Adrenal gland (tissue), 12 donors: ENCODE measurements around the gene ZNF277. TPM values are rescaled to one million over a fixed set of nuclear protein-coding genes. Genes with fewer than 3 reads are reported as not detected.

ENCODE experiments used
- DNase-seq, 7 donors: peaks; one replicate each; pipeline ENCODE4 v3.0.0-alpha.2; 2019 to 2020
- H3K27ac ChIP-seq, 5 donors: fragments of 200-600 bp; sonication (generic) in 4 of 5; 1 replicate in 3 of 5; 2 replicates in 2 of 5; pipeline versions ENCODE4 v1.5.1 to v1.8.0; 2016 to 2020; ENCODE audit warnings: mild to moderate bottlenecking in 1 of 5
- H3K27me3 ChIP-seq: fragments of 200-600 bp; 2 replicates; pipeline ENCODE4 v1.8.0; 2021
- H3K36me3 ChIP-seq, 2 donors: fragments of 200-600 bp; replicated peaks in 1 of 2; 1 replicate in 1 of 2; 2 replicates in 1 of 2; pipeline versions ENCODE4 v1.5.1 to v1.8.0; 2018 to 2022
- H3K4me1 ChIP-seq, 2 donors: fragments of 200-600 bp; replicated peaks in 1 of 2; 1 replicate in 1 of 2; 2 replicates in 1 of 2; pipeline versions ENCODE4 v1.5.1 to v1.8.0; 2018 to 2021
- H3K4me3 ChIP-seq, 4 donors: fragments of 200-600 bp; sonication (generic) in 3 of 4; one replicate each; pipeline ENCODE4 v1.5.1; 2016 to 2018
- H3K9me3 ChIP-seq, 3 donors: fragments of 200-600 bp; sonication (generic) in 1 of 3; replicated peaks in 1 of 3; 1 replicate in 2 of 3; 2 replicates in 1 of 3; pipeline versions ENCODE4 v1.5.1 to v1.8.0; 2016 to 2021
- POLR2A ChIP-seq, 2 donors: fragments of 450-650 bp; IDR thresholded peaks; one replicate each; pipeline ENCODE4 v1.6.1; 2017; ENCODE audit warnings: antibody characterized with exemption in 2 of 2, mild to moderate bottlenecking in 2 of 2, moderate library complexity in 1 of 2
- WGBS, 4 donors: extraction: QIAGEN DNeasy Blood & Tissue Kit in 2 of 4; methylation state at CpG; one replicate each; pipeline versions ENCODE4 v1.1.5 to v1.1.7; 2013 to 2017; 5-methylcytosine and 5-hydroxymethylcytosine counted together
- intact Hi-C, 2 donors: fragments of 100-400 bp; cut with DNase I; formaldehyde crosslinking; loops; one replicate each; pipeline versions ENCODE4 v1.14.1 to v1.15.0; 2022 to 2023
- polyA plus RNA-seq, 3 donors: library from polyadenylated mRNA; stranded (reverse); fragments of 200-250 nt in 2 of 3; fragments of 350-450 nt in 1 of 3; fragmentation: Illumina TruSeq in 1 of 3; extraction: RNeasy Lipid Tissue Mini Kit (QIAGEN cat#74804) in 1 of 3; gene quantifications; one replicate each; pipeline ENCODE4 v1.2.3, GENCODE V29; 2013 to 2014
- total RNA-seq, 9 donors: library from RNA; depleted of rRNA in 4 of 9; stranded (reverse); fragments of >200 nt in 4 of 9; fragments of 120-200 nt in 1 of 9; fragmentation: NEBNext Ultra II Directional in 1 of 9; extraction: Animal tissue kit (Norgen Biotek cat#: 25700) in 1 of 9; gene quantifications; one replicate each; pipeline versions ENCODE4 v1.1.0 to v1.2.4, GENCODE V29; 2013 to 2023
- TF ChIP-seq, protein P1 (sequence below), 6 experiments: fragments of 450-650 bp in 4 of 6; fragments of 200-600 bp in 2 of 6; sonication (generic) in 1 of 6; IDR thresholded peaks; 1 replicate in 5 of 6; 2 replicates in 1 of 6; pipeline versions ENCODE4 v1.5.1 to v1.8.0; 2016 to 2021; ENCODE audit warnings: antibody characterized with exemption in 6 of 6, mild to moderate bottlenecking in 2 of 6, moderate library complexity in 1 of 6
- donor health status: healthy with polysubstance abuse.
- donor health status: Bipolar disorder and iron deficiency.
- donor health status: DM: yes; HTN: yes; CAD: no.
- donor health status: DM: no; HTN: no; CAD: no.
- donor health status: DM: no; HTN: no; CAD: no.
- donor health status: DM: yes; HTN: yes; CAD: no.

Gene ZNF277
- total and polyA plus RNA-seq, 12 donors = 12.6 to 30.6 (median 19.7) TPM

GRCh38 chr7:112214268-112214667 lies 7.8 kb downstream of the ZNF277 start:
- Histone ChIP-seq H3K4me1 (peaks cover 0 to 18% of the 10 kb centered on the region in 2 donors), H3K4me3 (no peak overlapping the region), H3K27ac (no peak overlapping the region), H3K36me3 (no peaks in the 10 kb centered on the region), H3K27me3 (no peaks in the 10 kb centered on the region), H3K9me3 (no peaks in the 10 kb centered on the region)
- no peak for DNase-seq
- TF ChIP-seq POLR2A (IDR thresholded peaks at IDR 0.05) = no peak
- TF ChIP-seq, protein P1, sequence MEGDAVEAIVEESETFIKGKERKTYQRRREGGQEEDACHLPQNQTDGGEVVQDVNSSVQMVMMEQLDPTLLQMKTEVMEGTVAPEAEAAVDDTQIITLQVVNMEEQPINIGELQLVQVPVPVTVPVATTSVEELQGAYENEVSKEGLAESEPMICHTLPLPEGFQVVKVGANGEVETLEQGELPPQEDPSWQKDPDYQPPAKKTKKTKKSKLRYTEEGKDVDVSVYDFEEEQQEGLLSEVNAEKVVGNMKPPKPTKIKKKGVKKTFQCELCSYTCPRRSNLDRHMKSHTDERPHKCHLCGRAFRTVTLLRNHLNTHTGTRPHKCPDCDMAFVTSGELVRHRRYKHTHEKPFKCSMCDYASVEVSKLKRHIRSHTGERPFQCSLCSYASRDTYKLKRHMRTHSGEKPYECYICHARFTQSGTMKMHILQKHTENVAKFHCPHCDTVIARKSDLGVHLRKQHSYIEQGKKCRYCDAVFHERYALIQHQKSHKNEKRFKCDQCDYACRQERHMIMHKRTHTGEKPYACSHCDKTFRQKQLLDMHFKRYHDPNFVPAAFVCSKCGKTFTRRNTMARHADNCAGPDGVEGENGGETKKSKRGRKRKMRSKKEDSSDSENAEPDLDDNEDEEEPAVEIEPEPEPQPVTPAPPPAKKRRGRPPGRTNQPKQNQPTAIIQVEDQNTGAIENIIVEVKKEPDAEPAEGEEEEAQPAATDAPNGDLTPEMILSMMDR (IDR thresholded peaks at IDR 0.05) = no peak
- intact Hi-C loops = no loop called here

GRCh38 chr7:112214883-112215282 lies 8.4 kb downstream of the ZNF277 start:
- intact Hi-C loops = no loop called here
- DNase-seq = no peak
- Histone ChIP-seq H3K4me1 (peaks cover 0 to 18% of the 10 kb centered on the region in 2 donors), H3K27me3 (no peaks in the 10 kb centered on the region), H3K9me3 (no peaks in the 10 kb centered on the region), H3K36me3 (no peaks in the 10 kb centered on the region), H3K27ac (no peak overlapping the region), H3K4me3 (no peak overlapping the region)
- TF ChIP-seq, protein P1 (IDR thresholded peaks at IDR 0.05) = no peak
- no peak for TF ChIP-seq POLR2A (IDR thresholded peaks at IDR 0.05)
- 74 to 87% (median 84%) methylated on average over 2 of the region's 2 CpGs for WGBS, 4 donors

GRCh38 chr7:112215787-112216186 lies 9.3 kb downstream of the ZNF277 start:
- H3K4me3 ChIP-seq = no peak overlapping the region

DNA sequence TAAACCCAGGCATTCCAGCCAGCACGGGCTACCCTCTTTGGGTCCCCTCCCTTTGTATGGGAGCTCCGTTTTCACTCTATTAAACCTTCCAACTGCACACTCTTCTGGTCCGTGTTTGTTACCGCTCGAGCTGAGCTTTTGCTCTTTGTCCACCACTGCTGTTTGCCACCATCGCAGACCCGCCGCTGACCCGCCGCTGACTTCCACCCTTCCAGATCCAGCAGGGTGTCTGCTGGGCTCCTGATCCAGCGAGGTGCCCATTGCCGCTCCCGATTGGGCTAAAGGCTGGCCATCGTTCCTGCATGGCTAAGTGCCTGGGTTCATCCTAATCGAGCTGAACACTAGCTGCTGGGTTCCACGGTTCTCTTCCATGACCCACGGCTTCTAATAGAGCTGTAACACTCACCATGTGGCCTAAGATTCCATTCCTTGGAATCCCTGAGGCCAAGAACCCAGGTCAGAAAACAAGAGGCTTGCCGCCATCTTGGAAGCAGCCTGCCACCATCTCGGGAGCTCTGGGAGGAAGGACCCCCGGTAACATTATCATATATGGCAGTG lies 14.5 kb downstream of the ZNF277 start:
- Histone ChIP-seq H3K27ac (no peak overlapping the region), H3K27me3 (no peaks in the 10 kb centered on the region), H3K36me3 (no peaks in the 10 kb centered on the region), H3K9me3 (no peaks in the 10 kb centered on the region), H3K4me3 (no peak overlapping the region), H3K4me1 (no peaks in the 10 kb centered on the region)
- intact Hi-C loops = loop anchor here in 1 of 2 donors (10.0 kb wide), 1 partner anchor 466 kb away; no protein-coding TSS in a partner anchor
- WGBS, 4 donors = 93 to 96% (median 93%) methylated on average over 19 to 20 of the region's 20 CpGs
- TF ChIP-seq, protein P1 (IDR thresholded peaks at IDR 0.05) = no peak
- no peak for TF ChIP-seq POLR2A (IDR thresholded peaks at IDR 0.05)
- DNase-seq = no peak

More at GRCh38 chr7:112215787-112216186, 9.3 kb downstream of the ZNF277 start:
- intact Hi-C loops = no loop called here
- DNase-seq = no peak
- Histone ChIP-seq H3K9me3 (no peaks in the 10 kb centered on the region), H3K27ac (no peak overlapping the region), H3K27me3 (no peaks in the 10 kb centered on the region), H3K36me3 (no peaks in the 10 kb centered on the region), H3K4me1 (peaks cover 0 to 18% of the 10 kb centered on the region in 2 donors)
- WGBS, 4 donors = 67 to 81% (median 75%) methylated on average over 4 of the region's 4 CpGs
- no peak for TF ChIP-seq POLR2A (IDR thresholded peaks at IDR 0.05)
- TF ChIP-seq, protein P1 (IDR thresholded peaks at IDR 0.05) = no peak
